T-helper 2 cell treated with Interferon-gamma antibody and Interleukin-4, amounts not matched to agents 5 μg/mL and 100 μg/mL, for 36 hours (primary cell): ENCODE results near the gene SPATA31A1.
"Not testable (repeated sequence)": the region's sequence is repeated elsewhere in the genome, so short reads cannot be mapped to it uniquely, and the experiment has no call there.

Experiments used
- DNase-seq: peaks from one replicate; pipeline ENCODE4 v3.0.0; 2021; ENCODE audit warnings: low spot score
- H3K27ac Mint-ChIP-seq: one replicate; pipeline ENCODE4 v1.8.0; 2021; ENCODE audit warnings: mild to moderate bottlenecking, mixed read lengths
- H3K27me3 Mint-ChIP-seq: one replicate; pipeline ENCODE4 v1.8.0; 2021; ENCODE audit warnings: low read depth, mixed read lengths
- H3K36me3 Mint-ChIP-seq: one replicate; pipeline ENCODE4 v1.8.0; 2021; ENCODE audit warnings: low read depth, mixed read lengths
- H3K4me1 Mint-ChIP-seq: one replicate; pipeline ENCODE4 v1.8.0; 2021; ENCODE audit warnings: low read depth, mixed read lengths
- H3K4me3 Mint-ChIP-seq: one replicate; pipeline ENCODE4 v1.8.0; 2022; ENCODE audit warnings: mild to moderate bottlenecking, moderate library complexity, mixed read lengths
- H3K9me3 Mint-ChIP-seq: one replicate; pipeline ENCODE4 v1.8.0; 2021; ENCODE audit warnings: mixed read lengths

SPATA31A1 gene

GRCh38 chr9:39355369-39355768 lies at the start of gene SPATA31A1:
SPATA31A1 (plus strand) TSS chr9:39355669; CDS start chr9:39355731, 62 bp downstream.
- H3K27ac Mint-ChIP-seq, H3K36me3 Mint-ChIP-seq: not testable (repeated sequence)

DNA sequence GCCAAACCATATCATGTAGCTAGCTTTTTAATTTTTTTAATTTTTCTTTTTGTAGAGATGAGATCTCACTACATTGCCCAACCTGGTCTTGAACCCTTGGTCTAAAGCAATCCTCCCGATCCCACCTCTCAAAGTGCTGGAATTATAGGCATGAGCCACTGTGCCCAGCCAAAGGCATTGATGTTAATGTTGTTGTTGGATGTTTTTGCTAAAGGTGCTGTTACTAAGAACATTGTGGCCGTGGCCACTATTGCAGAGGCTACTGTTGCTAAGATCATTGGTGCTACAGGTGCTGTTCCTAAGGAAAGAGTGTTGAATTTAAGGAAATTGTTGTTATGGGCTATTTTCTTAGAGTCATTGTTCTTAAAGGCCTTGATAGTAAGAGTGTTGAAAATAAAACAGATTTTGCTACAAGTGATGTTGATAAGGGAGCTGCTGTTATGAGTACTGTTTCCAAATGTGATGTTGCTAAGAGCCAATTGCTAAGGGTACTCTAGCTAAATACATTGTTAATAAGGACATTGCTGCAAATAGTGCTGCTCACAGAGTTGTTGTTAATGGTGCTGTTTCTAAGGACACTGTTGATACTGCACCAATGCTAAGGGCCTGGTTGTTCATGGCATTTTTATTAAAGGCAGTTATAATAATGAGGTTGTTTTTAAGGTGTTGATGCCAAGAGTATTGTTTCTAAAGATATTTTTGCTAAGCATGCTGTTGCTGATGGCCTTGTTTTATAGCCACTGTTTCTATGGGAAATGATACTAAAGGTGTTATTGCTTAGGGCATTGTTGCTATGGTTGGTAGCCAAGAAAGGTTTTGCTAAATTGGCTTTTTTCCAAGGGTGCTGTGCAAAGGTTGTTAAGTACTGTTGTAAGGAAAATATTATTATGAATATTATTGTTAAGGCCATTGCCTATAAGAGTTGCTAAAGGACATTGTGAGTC lies 52.1 kb downstream of the SPATA31A1 start:
- H3K27me3 Mint-ChIP-seq, H3K9me3 Mint-ChIP-seq, H3K27ac Mint-ChIP-seq, H3K4me3 Mint-ChIP-seq, H3K36me3 Mint-ChIP-seq, DNase-seq, H3K4me1 Mint-ChIP-seq: not testable (repeated sequence)

More at GRCh38 chr9:39355369-39355768, at the start of gene SPATA31A1:
- DNase-seq, H3K4me3 Mint-ChIP-seq, H3K27me3 Mint-ChIP-seq, H3K9me3 Mint-ChIP-seq, H3K4me1 Mint-ChIP-seq: not testable (repeated sequence)

DNA sequence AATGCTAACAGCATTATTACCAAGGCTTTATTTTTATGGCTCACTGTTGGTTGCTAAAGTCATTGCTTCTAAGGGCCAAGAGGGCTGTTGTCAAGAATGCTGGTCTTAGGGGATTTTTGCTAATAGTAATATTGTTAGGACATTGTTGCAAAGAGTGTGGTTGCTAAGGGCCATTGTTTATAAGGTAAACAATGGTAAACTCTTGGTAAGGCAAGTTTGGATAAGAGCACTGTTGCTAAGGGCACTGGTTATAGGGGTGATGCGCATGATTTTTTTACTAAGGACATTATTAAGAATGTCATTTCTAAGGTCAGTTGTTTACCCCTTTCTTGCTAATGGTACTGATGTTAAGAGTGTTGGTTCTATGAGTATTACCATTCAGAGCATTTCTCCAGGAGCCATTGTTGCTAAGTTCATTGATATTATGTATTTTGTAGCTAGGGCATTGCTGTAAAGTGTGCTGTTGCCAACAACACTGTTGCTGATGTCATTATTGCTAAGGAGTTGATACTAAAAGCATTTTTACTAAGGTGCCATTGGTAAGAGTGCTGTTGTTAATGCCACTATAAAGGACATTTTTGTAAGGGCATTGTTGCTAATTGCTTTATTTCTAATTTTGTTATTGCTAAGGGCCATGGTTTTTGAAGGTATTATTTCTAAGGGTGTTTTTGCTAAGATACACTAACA lies 55.9 kb downstream of the SPATA31A1 start:
- H3K4me3 Mint-ChIP-seq, H3K4me1 Mint-ChIP-seq, DNase-seq, H3K36me3 Mint-ChIP-seq, H3K27ac Mint-ChIP-seq, H3K9me3 Mint-ChIP-seq, H3K27me3 Mint-ChIP-seq: not testable (repeated sequence)
